IMR-90 (cell line): ENCODE measurements around the gene RPTOR. TPM values are rescaled to one million over a fixed set of nuclear protein-coding genes. Genes with fewer than 3 reads are reported as not detected.

ENCODE experiments used
- ATAC-seq: fragments of 200-7000 bp; cut with Tn5 transposase; 2 replicates; pipeline ENCODE4 v1.9.1; 2020; ENCODE audit warnings: low read depth, mild to moderate bottlenecking, moderate library complexity
- BruUV-seq: library from RNA; stranded (reverse); fragments of 400-500 nt; replicated peaks from 2 replicates; lab custom pipeline; 2021; lab: Mats Ljungman, UMichigan
- CTCF ChIA-PET: fragments of 300-600 bp; formaldehyde crosslinking; extraction: SDS; loops from one replicate; lab custom pipeline; 2021; ENCODE audit warnings: antibody characterized with exemption; lab: Yijun Ruan, JAX
- POLR2A ChIA-PET: fragments of 300-600 bp; sonication (Branson Sonifier 250); formaldehyde crosslinking; loops from one replicate; lab custom pipeline; 2022; ENCODE audit warnings: antibody characterized with exemption; ENCODE audit not compliant: unreplicated experiment; lab: Charles Lee
- DNase-seq: peaks from one replicate; pipeline ENCODE4 v3.0.0; 2013
- H2AFZ ChIP-seq: replicated peaks from 2 replicates; pipeline ENCODE3; 2013; ENCODE audit warnings: low read length, mild to moderate bottlenecking; ENCODE audit not compliant: poor library complexity
- H2AK5ac ChIP-seq: 2 replicates; pipeline ENCODE4 v1.6.1; 2013; ENCODE audit warnings: low read depth, low read length, inconsistent platforms
- H2AK9ac ChIP-seq: replicated peaks from 2 replicates; pipeline ENCODE3; 2013; ENCODE audit warnings: mild to moderate bottlenecking, low read depth, low read length, moderate library complexity; ENCODE audit not compliant: poor library complexity
- H2BK120ac ChIP-seq: 2 replicates; pipeline ENCODE4 v1.6.1; 2013; ENCODE audit warnings: low read depth, low read length, inconsistent platforms
- H2BK15ac ChIP-seq: 3 replicates; pipeline ENCODE4 v1.6.1; 2013; ENCODE audit warnings: low read depth, low read length, inconsistent platforms
- H2BK20ac ChIP-seq: 2 replicates; pipeline ENCODE4 v1.6.1; 2013; ENCODE audit warnings: low read depth, mild to moderate bottlenecking, inconsistent platforms, low read length, moderate library complexity
- H2BK5ac ChIP-seq: 2 replicates; pipeline ENCODE4 v1.6.1; 2013; ENCODE audit warnings: mild to moderate bottlenecking, low read depth, low read length, inconsistent platforms; ENCODE audit not compliant: poor library complexity, severe bottlenecking
- H3K14ac ChIP-seq: replicated peaks from 2 replicates; pipeline ENCODE4 v1.6.1; 2013; ENCODE audit warnings: low read depth, low read length, inconsistent platforms
- H3K18ac ChIP-seq: 2 replicates; pipeline ENCODE4 v1.6.1; 2013; ENCODE audit warnings: low read depth, low read length, control low read depth
- H3K23ac ChIP-seq: 2 replicates; pipeline ENCODE4 v1.6.1; 2013; ENCODE audit warnings: low read depth, low read length, inconsistent platforms
- H3K27ac ChIP-seq: 2 replicates; pipeline ENCODE4 v1.5.1; 2013; ENCODE audit warnings: mild to moderate bottlenecking, control low read depth, low read length; ENCODE audit not compliant: insufficient read depth
- H3K27me3 ChIP-seq: 2 replicates; pipeline ENCODE4 v1.6.1; 2013; ENCODE audit warnings: low read length; ENCODE audit not compliant: control insufficient read depth, insufficient read depth
- H3K36me3 ChIP-seq: 2 replicates; pipeline ENCODE4 v1.6.1; 2013; ENCODE audit warnings: low read length, mixed read lengths; ENCODE audit not compliant: control insufficient read depth, insufficient read depth
- H3K4ac ChIP-seq: 2 replicates; pipeline ENCODE4 v1.6.1; 2013; ENCODE audit warnings: low read depth, low read length, inconsistent platforms
- H3K4me1 ChIP-seq: 2 replicates; pipeline ENCODE4 v1.6.1; 2013; ENCODE audit warnings: low read length, mixed read lengths; ENCODE audit not compliant: control insufficient read depth, insufficient read depth
- H3K4me2 ChIP-seq: 2 replicates; pipeline ENCODE4 v1.6.1; 2013; ENCODE audit warnings: low read depth, mild to moderate bottlenecking, control low read depth, low read length, moderate library complexity
- H3K4me3 ChIP-seq: 2 replicates; pipeline ENCODE4 v1.5.1; 2013; ENCODE audit warnings: low read depth, mild to moderate bottlenecking, control low read depth, low read length, moderate library complexity; ENCODE audit not compliant: insufficient read depth
- H3K56ac ChIP-seq: 2 replicates; pipeline ENCODE4 v1.6.1; 2013; ENCODE audit warnings: low read length, inconsistent platforms; ENCODE audit not compliant: insufficient read depth; ENCODE audit errors: extremely low read depth
- H3K79me1 ChIP-seq, 2 experiments: 2 replicates each; pipeline ENCODE4 v1.6.1; 2013; ENCODE audit warnings: low read length in 2 of 2, inconsistent platforms in 1 of 2, low read depth in 1 of 2
- H3K9ac ChIP-seq: 2 replicates; pipeline ENCODE4 v1.6.1; 2013; ENCODE audit warnings: low read depth, low read length, control low read depth
- H3K9me1 ChIP-seq: 2 replicates; pipeline ENCODE4 v1.6.1; 2013; ENCODE audit warnings: low read length, inconsistent platforms; ENCODE audit not compliant: insufficient read depth
- H3K9me3 ChIP-seq: 2 replicates; pipeline ENCODE4 v1.6.1; 2013; ENCODE audit warnings: low read length; ENCODE audit not compliant: control insufficient read depth, insufficient read depth
- H4K20me1 ChIP-seq: 2 replicates; pipeline ENCODE4 v1.6.1; 2013; ENCODE audit warnings: low read length, inconsistent platforms; ENCODE audit not compliant: insufficient read depth
- H4K5ac ChIP-seq: 2 replicates; pipeline ENCODE4 v1.6.1; 2013; ENCODE audit warnings: mild to moderate bottlenecking, low read depth, low read length, control low read depth
- H4K8ac ChIP-seq, 2 experiments: 2 replicates each; pipeline ENCODE4 v1.6.1; 2013; ENCODE audit warnings: low read depth in 2 of 2, low read length in 2 of 2, control low read depth in 1 of 2, inconsistent platforms in 1 of 2
- H4K91ac ChIP-seq: 2 replicates; pipeline ENCODE4 v1.6.1; 2013; ENCODE audit warnings: low read depth, low read length, inconsistent platforms; ENCODE audit not compliant: insufficient read depth
- BHLHE40 ChIP-seq: fragments of 150-350 bp; IDR thresholded peaks from 2 replicates; pipeline ENCODE4 v1.6.1; 2016; ENCODE audit warnings: mild to moderate bottlenecking, low read depth, low read length
- CEBPB ChIP-seq: IDR thresholded peaks from 2 replicates; pipeline ENCODE4 v1.6.1; 2012; ENCODE audit warnings: low read depth, low read length, improper control_type of control experiment
- CHD1 ChIP-seq: IDR thresholded peaks from 2 replicates; pipeline ENCODE4 v1.6.1; 2012; ENCODE audit warnings: low read depth, low read length, improper control_type of control experiment
- FOS ChIP-seq: fragments of 150-350 bp; IDR thresholded peaks from 2 replicates; pipeline ENCODE4 v1.6.1; 2016; ENCODE audit warnings: low read depth, low read length
- MAFK ChIP-seq: IDR thresholded peaks from 2 replicates; pipeline ENCODE4 v1.6.1; 2012; ENCODE audit warnings: low read depth, low read length, improper control_type of control experiment
- MAZ ChIP-seq: IDR thresholded peaks from 2 replicates; pipeline ENCODE4 v1.6.1; 2012; ENCODE audit warnings: low read depth, mild to moderate bottlenecking, low read length, improper control_type of control experiment, moderate library complexity, borderline replicate concordance
- MXI1 ChIP-seq: IDR thresholded peaks from 2 replicates; pipeline ENCODE4 v1.6.1; 2012; ENCODE audit warnings: low read depth, mild to moderate bottlenecking, low read length, moderate library complexity, borderline replicate concordance
- NFE2L2 ChIP-seq: fragments of 150-350 bp; IDR thresholded peaks from 2 replicates; pipeline ENCODE4 v1.6.1; 2016; ENCODE audit warnings: low read depth, mild to moderate bottlenecking, low read length
- POLR2A ChIP-seq: IDR thresholded peaks from 2 replicates; pipeline ENCODE4 v1.6.1; 2012; ENCODE audit warnings: mild to moderate bottlenecking, low read depth, low read length
- RAD21 ChIP-seq: IDR thresholded peaks from 2 replicates; pipeline ENCODE4 v1.6.1; 2012; ENCODE audit warnings: low read length, improper control_type of control experiment
- RCOR1 ChIP-seq: IDR thresholded peaks from 2 replicates; pipeline ENCODE4 v1.6.1; 2012; ENCODE audit warnings: mild to moderate bottlenecking, low read length, improper control_type of control experiment; ENCODE audit not compliant: insufficient replicate concordance
- RFX5 ChIP-seq: IDR thresholded peaks from 2 replicates; pipeline ENCODE4 v1.8.0; 2012; ENCODE audit warnings: low read depth, mild to moderate bottlenecking, low read length, moderate library complexity
- SMC3 ChIP-seq: fragments of 150-350 bp; IDR thresholded peaks from 2 replicates; pipeline ENCODE4 v1.6.1; 2016; ENCODE audit warnings: low read depth, mild to moderate bottlenecking, antibody characterized with exemption, low read length, moderate library complexity
- WGBS, 2 experiments: methylation state at CpG; one replicate each; pipeline versions ENCODE4 v1.1.5 to v1.1.7; 2013; ENCODE audit warnings: missing lambda C conversion rate in 2 of 2; ENCODE audit not compliant: insufficient read length in 1 of 2; ENCODE audit errors: extremely low coverage in 2 of 2; 5-methylcytosine and 5-hydroxymethylcytosine counted together
- dilution Hi-C: fragments of 300-500 bp; cut with HindIII; formaldehyde crosslinking; loops from one replicate; pipeline ENCODE4 v1.14.3; 2018; ENCODE audit warnings: low sequenced_read_pairs; ENCODE audit not compliant: unreplicated experiment
- in situ Hi-C: fragments of 300-500 bp; cut with MboI; formaldehyde crosslinking; loops from 3 replicates; pipeline ENCODE4 v1.14.3; 2019; ENCODE audit warnings: low sequenced_read_pairs, inconsistent platforms, mixed read lengths
- intact Hi-C: fragments of 100-400 bp; cut with micrococcal nuclease; formaldehyde crosslinking; loops from 2 replicates; pipeline ENCODE4 v1.10.0; 2022
- polyA plus RNA-seq, 3 experiments: library from polyadenylated mRNA; depleted of rRNA; stranded (reverse); fragments of >200 nt; gene quantifications; 2 replicates each; pipeline ENCODE4 v1.2.3, GENCODE V29; 2012; ENCODE audit warnings: low replicate concordance in 1 of 3
- total RNA-seq: library from RNA; depleted of rRNA; stranded (reverse); fragments of >200 nt; gene quantifications from 2 replicates; pipeline ENCODE4 v1.2.3, GENCODE V29; 2012
- TF ChIP-seq, protein P1 (sequence below): fragments of 150-350 bp; IDR thresholded peaks from 2 replicates; pipeline ENCODE4 v1.6.1; 2016; ENCODE audit warnings: low read depth, mild to moderate bottlenecking, low read length, moderate library complexity, borderline replicate concordance
- TF ChIP-seq, protein P2 (sequence below): conservative IDR thresholded peaks from 2 replicates; pipeline ENCODE4 v1.5.1; 2012; ENCODE audit warnings: mild to moderate bottlenecking, low read depth, low read length, improper control_type of control experiment
- TF ChIP-seq, protein P3 (sequence below): fragments of 150-350 bp; IDR thresholded peaks from 2 replicates; pipeline ENCODE4 v1.6.1; 2017; ENCODE audit warnings: mild to moderate bottlenecking, antibody characterized with exemption, low read length, low read depth

RPTOR gene
- total and polyA plus RNA-seq, 2 of the 4 experiments (the other 2 are of a cell fraction): 10.8 to 14.7 TPM

DNA sequence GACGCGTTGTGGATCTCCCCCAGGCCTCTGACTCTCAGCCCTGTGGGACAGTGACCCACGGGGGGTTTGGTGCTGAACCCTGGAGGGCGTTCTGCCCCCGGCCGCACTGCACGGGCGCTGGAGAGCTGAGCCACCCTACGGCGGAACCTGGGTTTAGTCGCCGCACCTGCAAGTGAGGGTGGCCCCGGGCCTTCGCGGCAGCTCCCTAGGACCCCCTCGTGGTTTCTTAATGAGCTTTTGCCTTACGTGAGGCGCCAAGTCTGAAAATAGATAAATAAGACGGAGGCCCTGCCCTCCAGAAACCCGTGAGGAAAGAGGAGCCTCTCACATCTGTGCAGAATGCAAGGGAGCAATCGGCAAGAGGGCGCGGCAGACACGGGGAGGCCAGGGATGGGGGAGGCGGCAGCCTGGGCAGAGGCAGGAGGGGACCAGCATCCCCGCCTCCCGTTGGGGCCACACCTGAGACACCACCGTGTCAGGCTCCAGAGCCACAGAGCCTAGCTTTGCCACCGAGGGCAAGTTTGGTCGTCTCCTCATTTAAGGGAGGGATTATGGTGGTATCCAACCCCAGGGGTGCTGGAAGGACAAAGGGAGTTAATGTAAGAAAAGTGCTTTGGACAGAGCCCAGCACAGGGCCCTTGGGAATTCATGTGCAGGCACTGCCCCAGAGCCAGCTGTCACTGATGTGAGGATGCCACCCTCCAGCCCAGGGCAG, 293.8 kb downstream of the RPTOR start:
- Histone ChIP-seq H3K9me1 (peaks cover 8% of the 10 kb centered on the region), H4K91ac (no peak overlapping the region), H3K56ac (no peak overlapping the region), H3K9ac (no peak overlapping the region), H4K5ac (no peak overlapping the region), H4K8ac (no peak overlapping the region), H4K20me1 (no peaks in the 10 kb centered on the region), H2AK5ac (no peak overlapping the region), H2BK120ac (no peak overlapping the region), H3K14ac (no peak overlapping the region), H2BK15ac (0 out of 3 replicates have a peak overlapping the region, but pooled peaks have one; percentile 35), H3K9me3 (no peaks in the 10 kb centered on the region), H3K4me3 (no peak overlapping the region), H3K79me1 (peaks cover 0 to 20% of the 10 kb centered on the region in 2 experiments; a peak in 3 of 4 replicates), H3K4me1 (peaks cover 8% of the 10 kb centered on the region), H3K4me2 (no peak overlapping the region), H2AK9ac (peak overlapping the region; percentile 28), H2BK20ac (no peak overlapping the region), H3K4ac (no peak overlapping the region; the same call in 1 of the 2 replicates), H2AFZ (no peak overlapping the region), H3K36me3 (peaks cover 5% of the 10 kb centered on the region), H3K27me3 (no peaks in the 10 kb centered on the region), H3K27ac (no peak overlapping the region), H2BK5ac (no peak overlapping the region), H3K18ac (no peak overlapping the region), H3K23ac (no peak overlapping the region)
- intact Hi-C loops (no loop called here), dilution Hi-C loops (no loop called here), in situ Hi-C loops (no loop called here)
- ATAC-seq (no peak), DNase-seq (no peak)
- 89% methylated on average over 27 of the region's 30 CpGs; no CpG with 5 or more reads in 1 of the 2 experiments for WGBS, 2 experiments
- ChIA-PET CTCF (no interaction called here), POLR2A (no interaction called here)
- BruUV-seq: no TSS peak
- TF ChIP-seq POLR2A: no peak
- TF ChIP-seq BHLHE40: no peak
- TF ChIP-seq SMC3: no peak
- TF ChIP-seq, protein P1, sequence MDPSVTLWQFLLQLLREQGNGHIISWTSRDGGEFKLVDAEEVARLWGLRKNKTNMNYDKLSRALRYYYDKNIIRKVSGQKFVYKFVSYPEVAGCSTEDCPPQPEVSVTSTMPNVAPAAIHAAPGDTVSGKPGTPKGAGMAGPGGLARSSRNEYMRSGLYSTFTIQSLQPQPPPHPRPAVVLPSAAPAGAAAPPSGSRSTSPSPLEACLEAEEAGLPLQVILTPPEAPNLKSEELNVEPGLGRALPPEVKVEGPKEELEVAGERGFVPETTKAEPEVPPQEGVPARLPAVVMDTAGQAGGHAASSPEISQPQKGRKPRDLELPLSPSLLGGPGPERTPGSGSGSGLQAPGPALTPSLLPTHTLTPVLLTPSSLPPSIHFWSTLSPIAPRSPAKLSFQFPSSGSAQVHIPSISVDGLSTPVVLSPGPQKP: no peak
- TF ChIP-seq MAZ: no peak
- no peak for TF ChIP-seq RFX5
- no peak for TF ChIP-seq RAD21
- TF ChIP-seq NFE2L2: no peak
- no peak for TF ChIP-seq RCOR1
- no peak for TF ChIP-seq MXI1
- no peak for TF ChIP-seq CHD1
- TF ChIP-seq CEBPB: no peak
- TF ChIP-seq, protein P2, sequence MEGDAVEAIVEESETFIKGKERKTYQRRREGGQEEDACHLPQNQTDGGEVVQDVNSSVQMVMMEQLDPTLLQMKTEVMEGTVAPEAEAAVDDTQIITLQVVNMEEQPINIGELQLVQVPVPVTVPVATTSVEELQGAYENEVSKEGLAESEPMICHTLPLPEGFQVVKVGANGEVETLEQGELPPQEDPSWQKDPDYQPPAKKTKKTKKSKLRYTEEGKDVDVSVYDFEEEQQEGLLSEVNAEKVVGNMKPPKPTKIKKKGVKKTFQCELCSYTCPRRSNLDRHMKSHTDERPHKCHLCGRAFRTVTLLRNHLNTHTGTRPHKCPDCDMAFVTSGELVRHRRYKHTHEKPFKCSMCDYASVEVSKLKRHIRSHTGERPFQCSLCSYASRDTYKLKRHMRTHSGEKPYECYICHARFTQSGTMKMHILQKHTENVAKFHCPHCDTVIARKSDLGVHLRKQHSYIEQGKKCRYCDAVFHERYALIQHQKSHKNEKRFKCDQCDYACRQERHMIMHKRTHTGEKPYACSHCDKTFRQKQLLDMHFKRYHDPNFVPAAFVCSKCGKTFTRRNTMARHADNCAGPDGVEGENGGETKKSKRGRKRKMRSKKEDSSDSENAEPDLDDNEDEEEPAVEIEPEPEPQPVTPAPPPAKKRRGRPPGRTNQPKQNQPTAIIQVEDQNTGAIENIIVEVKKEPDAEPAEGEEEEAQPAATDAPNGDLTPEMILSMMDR: no peak
- TF ChIP-seq, protein P3, sequence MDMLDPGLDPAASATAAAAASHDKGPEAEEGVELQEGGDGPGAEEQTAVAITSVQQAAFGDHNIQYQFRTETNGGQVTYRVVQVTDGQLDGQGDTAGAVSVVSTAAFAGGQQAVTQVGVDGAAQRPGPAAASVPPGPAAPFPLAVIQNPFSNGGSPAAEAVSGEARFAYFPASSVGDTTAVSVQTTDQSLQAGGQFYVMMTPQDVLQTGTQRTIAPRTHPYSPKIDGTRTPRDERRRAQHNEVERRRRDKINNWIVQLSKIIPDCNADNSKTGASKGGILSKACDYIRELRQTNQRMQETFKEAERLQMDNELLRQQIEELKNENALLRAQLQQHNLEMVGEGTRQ: no peak
- TF ChIP-seq FOS: no peak
- TF ChIP-seq MAFK: no peak
